Measurements from ENCODE around the gene CCDC197.

CCDC197 gene

GRCh38 chr14:93964820-93965286 lies 32.2 kb upstream of the CCDC197 start:
- DNase-seq: no peak
- no peak for TF ChIP-seq EZH2 (optimal IDR thresholded peaks at IDR 0.05; ENCODE audit: low read depth, low read length)
- no peak for TF ChIP-seq CTCF (IDR thresholded peaks at IDR 0.05; ENCODE audit: low read length)
- TF ChIP-seq EZH2phosphoT487 (IDR thresholded peaks at IDR 0.05; ENCODE audit: low read length): no peak
- Histone ChIP-seq H3K27me3 (replicated peaks; ENCODE audit: insufficient read depth, low read length) (no peaks in the 10 kb centered on the region), H3K4me2 (ENCODE audit: low read depth, low read length) (no peak overlapping the region), H3K4me3 (ENCODE audit: low read length) (no peak overlapping the region), H3K9me2 (replicated peaks; ENCODE audit: insufficient read depth, low read length) (no peaks in the 10 kb centered on the region), H3F3A (ENCODE audit: insufficient read depth, low read length) (peaks cover 13% of the 10 kb centered on the region), H3K4me1 (ENCODE audit: low read length) (peaks cover 37% of the 10 kb centered on the region), H3K36me3 (replicated peaks; ENCODE audit: insufficient read depth, low read length) (no peaks in the 10 kb centered on the region), H4K20me1 (ENCODE audit: insufficient read depth, low read length) (no peaks in the 10 kb centered on the region), H3K27ac (ENCODE audit: low read length) (no peak overlapping the region), H3K9ac (ENCODE audit: low read length) (no peak overlapping the region), H2AFZ (ENCODE audit: low read length) (no peak overlapping the region), H3K79me2 (ENCODE audit: low read length) (no peaks in the 10 kb centered on the region), H3K9me3 (replicated peaks; ENCODE audit: insufficient read depth, low read length) (no peaks in the 10 kb centered on the region)

- no peak overlapping the region for H3K27ac ChIP-seq (ENCODE audit: low read length)
- no peaks in the 10 kb centered on the region for H3K9me3 ChIP-seq (replicated peaks; ENCODE audit: insufficient read depth, low read length)
- H3K79me2 ChIP-seq (ENCODE audit: low read length): no peaks in the 10 kb centered on the region; the same call in 1 of the 2 replicates
- TF ChIP-seq EZH2phosphoT487 (IDR thresholded peaks at IDR 0.05; ENCODE audit: low read length): no peak
- no peak for TF ChIP-seq CTCF (IDR thresholded peaks at IDR 0.05; ENCODE audit: low read length)
- TF ChIP-seq EZH2 (optimal IDR thresholded peaks at IDR 0.05; ENCODE audit: low read depth, low read length): no peak
- no peak overlapping the region for H3K9ac ChIP-seq (ENCODE audit: low read length)
- no peak for DNase-seq
- peaks cover 11% of the 10 kb centered on the region for H3F3A ChIP-seq (ENCODE audit: insufficient read depth, low read length)
- no peaks in the 10 kb centered on the region for H3K9me2 ChIP-seq (replicated peaks; ENCODE audit: insufficient read depth, low read length)
- no peak overlapping the region for H2AFZ ChIP-seq (ENCODE audit: low read length)
- no peaks in the 10 kb centered on the region for H4K20me1 ChIP-seq (ENCODE audit: insufficient read depth, low read length)
- no peaks in the 10 kb centered on the region for H3K36me3 ChIP-seq (replicated peaks; ENCODE audit: insufficient read depth, low read length)
- peaks cover 35% of the 10 kb centered on the region for H3K4me1 ChIP-seq (ENCODE audit: low read length)
- no peaks in the 10 kb centered on the region for H3K27me3 ChIP-seq (replicated peaks; ENCODE audit: insufficient read depth, low read length)
- no peak overlapping the region for H3K4me3 ChIP-seq (ENCODE audit: low read length)
- H3K4me2 ChIP-seq (ENCODE audit: low read depth, low read length): no peak overlapping the region
Observed at GRCh38 chr14:93965287-93965821, 31.7 kb upstream of the CCDC197 start.

- no peaks in the 10 kb centered on the region for H4K20me1 ChIP-seq (ENCODE audit: insufficient read depth, low read length)
- H3K4me3 ChIP-seq (ENCODE audit: low read length): no peak overlapping the region
- no peaks in the 10 kb centered on the region for H3K9me2 ChIP-seq (replicated peaks; ENCODE audit: insufficient read depth, low read length)
- peaks cover 33% of the 10 kb centered on the region for H3K4me1 ChIP-seq (ENCODE audit: low read length)
- no peaks in the 10 kb centered on the region for H3K27me3 ChIP-seq (replicated peaks; ENCODE audit: insufficient read depth, low read length)
- no peaks in the 10 kb centered on the region for H3K9me3 ChIP-seq (replicated peaks; ENCODE audit: insufficient read depth, low read length)
- no peak overlapping the region for H3K9ac ChIP-seq (ENCODE audit: low read length)
- no peaks in the 10 kb centered on the region for H3K36me3 ChIP-seq (replicated peaks; ENCODE audit: insufficient read depth, low read length)
- H2AFZ ChIP-seq (ENCODE audit: low read length): no peak overlapping the region
- H3K4me2 ChIP-seq (ENCODE audit: low read depth, low read length): no peak overlapping the region
- no peak overlapping the region for H3K27ac ChIP-seq (ENCODE audit: low read length)
- peaks cover 11% of the 10 kb centered on the region; the same call in 1 of the 2 replicates for H3F3A ChIP-seq (ENCODE audit: insufficient read depth, low read length)
- H3K79me2 ChIP-seq (ENCODE audit: low read length): no peaks in the 10 kb centered on the region; the same call in 1 of the 2 replicates
- no peak for DNase-seq
- TF ChIP-seq EZH2 (optimal IDR thresholded peaks at IDR 0.05; ENCODE audit: low read depth, low read length): no peak
- TF ChIP-seq EZH2phosphoT487 (IDR thresholded peaks at IDR 0.05; ENCODE audit: low read length): no peak
- no peak for TF ChIP-seq CTCF (IDR thresholded peaks at IDR 0.05; ENCODE audit: low read length)
Observed at GRCh38 chr14:93965946-93966474, 31.1 kb upstream of the CCDC197 start.
